Liver (tissue), 9 donors: ENCODE data around the gene TTF1. TPM values are rescaled to one million over a fixed set of nuclear protein-coding genes. Genes with fewer than 3 reads are reported as not detected.

Experiments
- DNase-seq: peaks from one replicate; pipeline ENCODE4 v3.0.0-alpha.2; 2017; ENCODE audit warnings: low spot score
- H3K27ac ChIP-seq, 2 donors: one replicate each; pipeline ENCODE4 v1.7.0; 2013; ENCODE audit warnings: inconsistent platforms in 2 of 2, low read length in 2 of 2, control low read depth in 1 of 2, low read depth in 1 of 2, mild to moderate bottlenecking in 1 of 2
- H3K27me3 ChIP-seq, 4 donors: one replicate each; pipeline versions ENCODE4 v1.6.1 to v1.7.0; 2013; ENCODE audit warnings: low read length in 3 of 4, inconsistent platforms in 1 of 4, mild to moderate bottlenecking in 1 of 4, moderate library complexity in 1 of 4; ENCODE audit not compliant: control insufficient read depth in 4 of 4, insufficient read depth in 4 of 4
- H3K36me3 ChIP-seq, 4 donors: one replicate each; pipeline versions ENCODE4 v1.6.1 to v1.7.0; 2013; ENCODE audit warnings: low read length in 3 of 4, mild to moderate bottlenecking in 3 of 4, low read depth in 1 of 4, moderate library complexity in 1 of 4; ENCODE audit not compliant: control insufficient read depth in 4 of 4, insufficient read depth in 3 of 4
- H3K4me1 ChIP-seq, 4 donors: one replicate each; pipeline versions ENCODE4 v1.6.1 to v1.7.0; 2013; ENCODE audit warnings: low read length in 3 of 4, mild to moderate bottlenecking in 3 of 4, moderate library complexity in 1 of 4; ENCODE audit not compliant: control insufficient read depth in 4 of 4, insufficient read depth in 4 of 4
- H3K4me3 ChIP-seq, 3 donors: one replicate each; pipeline versions ENCODE4 v1.6.1 to v1.7.0; 2013; ENCODE audit warnings: low read length in 3 of 3, control low read depth in 1 of 3, low read depth in 1 of 3, mild to moderate bottlenecking in 1 of 3
- H3K9ac ChIP-seq, 2 donors: one replicate each; pipeline ENCODE4 v1.7.0; 2013; ENCODE audit warnings: low read length in 2 of 2, mild to moderate bottlenecking in 2 of 2, moderate library complexity in 2 of 2, control low read depth in 1 of 2, low read depth in 1 of 2
- H3K9me3 ChIP-seq, 4 donors: one replicate each; pipeline versions ENCODE4 v1.6.1 to v1.7.0; 2013; ENCODE audit warnings: low read length in 3 of 4; ENCODE audit not compliant: control insufficient read depth in 4 of 4
- ATF3 ChIP-seq: IDR thresholded peaks from 2 replicates; pipeline ENCODE4 v1.6.1; 2016; ENCODE audit warnings: antibody characterized with exemption
- CTCF ChIP-seq: fragments of 150-350 bp; IDR thresholded peaks from 2 replicates; pipeline ENCODE4 v1.5.1; 2017; ENCODE audit warnings: improper control_type of control experiment, low read depth, low read length; ENCODE audit not compliant: missing input control
- EGR1 ChIP-seq, 2 donors: IDR thresholded peaks; 2 replicates each; pipeline ENCODE4 v1.6.1; 2016 to 2018; ENCODE audit warnings: antibody characterized with exemption in 2 of 2, low read depth in 2 of 2
- FOXA2 ChIP-seq: IDR thresholded peaks from 2 replicates; pipeline ENCODE4 v1.6.1; 2016; ENCODE audit warnings: antibody characterized with exemption
- GABPA ChIP-seq, 2 donors: IDR thresholded peaks in 1 of 2; conservative IDR thresholded peaks in 1 of 2; 2 replicates each; pipeline ENCODE4 v1.6.1; 2016; ENCODE audit warnings: antibody characterized with exemption in 2 of 2, mild to moderate bottlenecking in 1 of 2, moderate library complexity in 1 of 2
- HNF4A ChIP-seq, 2 donors: conservative IDR thresholded peaks; 2 replicates each; pipeline ENCODE4 v1.6.1; 2016; ENCODE audit warnings: antibody characterized with exemption in 2 of 2, mild to moderate bottlenecking in 2 of 2
- JUND ChIP-seq, 2 donors: IDR thresholded peaks; 2 replicates each; pipeline ENCODE4 v1.6.1; 2016; ENCODE audit warnings: antibody characterized with exemption in 2 of 2
- MAX ChIP-seq: IDR thresholded peaks from 2 replicates; pipeline ENCODE4 v1.6.1; 2016; ENCODE audit warnings: antibody characterized with exemption
- NR2F2 ChIP-seq: IDR thresholded peaks from 2 replicates; pipeline ENCODE4 v1.6.1; 2016; ENCODE audit warnings: antibody characterized with exemption
- RAD21 ChIP-seq, 2 donors: IDR thresholded peaks; 2 replicates each; pipeline ENCODE4 v1.6.1; 2016; ENCODE audit warnings: antibody characterized with exemption in 2 of 2, mild to moderate bottlenecking in 2 of 2
- REST ChIP-seq: IDR thresholded peaks from 2 replicates; pipeline ENCODE4 v1.6.1; 2016; ENCODE audit warnings: antibody characterized with exemption, mild to moderate bottlenecking
- RXRA ChIP-seq, 2 donors: IDR thresholded peaks; 2 replicates each; pipeline ENCODE4 v1.6.1; 2017 to 2018; ENCODE audit warnings: antibody characterized with exemption in 2 of 2, mild to moderate bottlenecking in 1 of 2
- SP1 ChIP-seq: IDR thresholded peaks from 2 replicates; pipeline ENCODE4 v1.6.1; 2018; ENCODE audit warnings: antibody characterized with exemption, mild to moderate bottlenecking
- TAF1 ChIP-seq: conservative IDR thresholded peaks from 2 replicates; pipeline ENCODE4 v1.6.1; 2016; ENCODE audit warnings: antibody characterized with exemption, mild to moderate bottlenecking
- ZBTB33 ChIP-seq: IDR thresholded peaks from 2 replicates; pipeline ENCODE4 v1.6.1; 2016; ENCODE audit warnings: antibody characterized with exemption
- WGBS: extraction: QIAGEN DNeasy Blood & Tissue Kit; methylation state at CpG from one replicate; pipeline ENCODE4 v1.1.7; 2013; 5-methylcytosine and 5-hydroxymethylcytosine counted together
- polyA plus RNA-seq, 2 donors: library from polyadenylated mRNA; stranded (reverse) in 1 of 2; unstranded in 1 of 2; fragments of 200-250 nt in 1 of 2; fragments of >200 nt in 1 of 2; fragmentation: Nextera tagmentation in 1 of 2; extraction: Ambion mirVana in 1 of 2; gene quantifications; one replicate each; pipeline versions ENCODE4 v1.2.1 to v1.2.3, GENCODE V29; 2013 to 2015
- total RNA-seq, 2 donors: library from RNA; depleted of rRNA; stranded (reverse); fragments of >200 nt; gene quantifications; one replicate each; pipeline ENCODE4 v1.2.3, GENCODE V29; 2014
- donor health status: healthy.
- donor health status: healthy.
- donor health status: healthy.
- donor health status: healthy.
- donor health status: healthy.

Gene TTF1
- total and polyA plus RNA-seq, 4 donors: 1.9 to 6.1 (median 2.6) TPM

GRCh38 chr9:132451276-132451675 lies 44.6 kb upstream of the TTF1 start:
- H3K4me1 ChIP-seq: no peaks in the 10 kb centered on the region
- 77% methylated on average over 10 of the region's 10 CpGs for WGBS

GRCh38 chr9:132447902-132448301 lies 41.3 kb upstream of the TTF1 start:
- WGBS: 84% methylated on average over 4 of the region's 4 CpGs
- H3K27me3 ChIP-seq: peaks cover 0 to 16% (median under 1%) of the 10 kb centered on the region in 4 donors
- no peak for DNase-seq
- TF ChIP-seq RAD21 (IDR thresholded peaks at IDR 0.05) (no peak), ZBTB33 (no peak), SP1 (no peak), NR2F2 (no peak), HNF4A (conservative IDR thresholded peaks at IDR 0.05) (no peak), TAF1 (no peak), GABPA (IDR thresholded peaks at IDR 0.05 in 1 of 2, conservative IDR thresholded peaks at IDR 0.05 in 1 of 2) (no peak), ATF3 (no peak), CTCF (no peak), JUND (IDR thresholded peaks at IDR 0.05) (no peak), EGR1 (IDR thresholded peaks at IDR 0.05; ENCODE audit: low read depth in 2 of 2) (no peak), FOXA2 (no peak), RXRA (IDR thresholded peaks at IDR 0.05) (no peak)

More at GRCh38 chr9:132451276-132451675, 44.6 kb upstream of the TTF1 start:
- Histone ChIP-seq H3K36me3 (no peaks in the 10 kb centered on the region), H3K4me3 (no peak overlapping the region), H3K9me3 (no peaks in the 10 kb centered on the region), H3K27ac (no peak overlapping the region), H3K9ac (no peak overlapping the region), H3K27me3 (peaks cover 0 to 13% (median under 1%) of the 10 kb centered on the region in 4 donors)
- TF ChIP-seq GABPA (IDR thresholded peaks at IDR 0.05 in 1 of 2, conservative IDR thresholded peaks at IDR 0.05 in 1 of 2) (no peak), EGR1 (IDR thresholded peaks at IDR 0.05; ENCODE audit: low read depth in 2 of 2) (no peak), JUND (IDR thresholded peaks at IDR 0.05) (no peak), SP1 (no peak), MAX (no peak), ZBTB33 (no peak), REST (no peak)
- no peak for DNase-seq

More at GRCh38 chr9:132447902-132448301, 41.3 kb upstream of the TTF1 start:
- Histone ChIP-seq H3K4me3 (no peak overlapping the region), H3K9me3 (no peaks in the 10 kb centered on the region), H3K36me3 (no peaks in the 10 kb centered on the region), H3K27ac (no peak overlapping the region), H3K4me1 (no peaks in the 10 kb centered on the region), H3K9ac (no peak overlapping the region)
